H1 (cell line): ENCODE measurements around the gene OPN3. TPM values are rescaled to one million over a fixed set of nuclear protein-coding genes. Genes with fewer than 3 reads are reported as not detected.

Experiments used
- CTCF ChIA-PET: fragments of 300-600 bp; sonication (Branson Sonifier 250); formaldehyde crosslinking; loops from one replicate; lab custom pipeline; 2021; ENCODE audit not compliant: partially characterized antibody; lab: Charles Lee
- POLR2A ChIA-PET: fragments of 300-600 bp; sonication (Branson Sonifier 250); formaldehyde crosslinking; loops from one replicate; lab custom pipeline; 2021; ENCODE audit warnings: inconsistent platforms; ENCODE audit not compliant: partially characterized antibody; lab: Charles Lee
- DNase-seq, 2 experiments: peaks; one replicate each; pipeline versions ENCODE4 v3.0.0 to v3.0.0-alpha.2; 2010 to 2022; ENCODE audit warnings: low spot score in 2 of 2, low read depth in 1 of 2, mixed read lengths in 1 of 2
- FAIRE-seq: peaks from 2 replicates; lab custom pipeline; 2011; peaks lifted over from hg19 to GRCh38; lab: Jason Lieb, UNC
- H2AFZ ChIP-seq: 2 replicates; pipeline ENCODE4 v1.8.1; 2012; ENCODE audit warnings: low read length, inconsistent platforms
- H2AK5ac ChIP-seq: 2 replicates; pipeline ENCODE4 v1.6.1; 2013; ENCODE audit warnings: low read depth, low read length
- H2BK120ac ChIP-seq: replicated peaks from 2 replicates; pipeline ENCODE3; 2013; ENCODE audit warnings: low read depth, low read length, inconsistent platforms
- H2BK12ac ChIP-seq: 2 replicates; pipeline ENCODE4 v1.6.1; 2013; ENCODE audit warnings: low read depth, low read length
- H2BK15ac ChIP-seq: 2 replicates; pipeline ENCODE4 v1.6.1; 2013; ENCODE audit warnings: low read length
- H2BK20ac ChIP-seq: 2 replicates; pipeline ENCODE4 v1.6.1; 2013; ENCODE audit warnings: low read length
- H2BK5ac ChIP-seq: 2 replicates; pipeline ENCODE4 v1.6.1; 2013; ENCODE audit warnings: low read depth, low read length
- H3K14ac ChIP-seq: 2 replicates; pipeline ENCODE4 v1.6.1; 2013; ENCODE audit warnings: inconsistent platforms; ENCODE audit not compliant: insufficient read length
- H3K18ac ChIP-seq: 2 replicates; pipeline ENCODE4 v1.6.1; 2013; ENCODE audit warnings: low read length; ENCODE audit errors: extremely low read depth
- H3K23ac ChIP-seq: 2 replicates; pipeline ENCODE4 v1.6.1; 2013; ENCODE audit warnings: inconsistent platforms; ENCODE audit not compliant: insufficient read length
- H3K23me2 ChIP-seq: 2 replicates; pipeline ENCODE4 v1.6.1; 2013; ENCODE audit warnings: low read depth, low read length
- H3K27ac ChIP-seq: 2 replicates; pipeline ENCODE4 v1.6.1; 2011; ENCODE audit warnings: low read depth, low read length, inconsistent platforms
- H3K27me3 ChIP-seq, 4 experiments: replicated peaks in 1 of 4; 1 replicate in 1 of 4; 2 replicates in 3 of 4; pipeline versions ENCODE4 v1.6.1 to v1.8.1; 2011 to 2013; ENCODE audit warnings: low read length in 3 of 4, mild to moderate bottlenecking in 3 of 4, inconsistent platforms in 2 of 4, mixed read lengths in 2 of 4, moderate library complexity in 1 of 4; ENCODE audit not compliant: control insufficient read depth in 3 of 4, insufficient read depth in 3 of 4; ENCODE audit errors: extremely low read depth in 1 of 4
- H3K36me3 ChIP-seq, 4 experiments: 2 replicates each; pipeline versions ENCODE4 v1.6.1 to v1.8.1; 2011 to 2013; ENCODE audit warnings: mild to moderate bottlenecking in 4 of 4, low read length in 3 of 4, moderate library complexity in 2 of 4, control low read depth in 1 of 4, inconsistent platforms in 1 of 4; ENCODE audit not compliant: insufficient read depth in 4 of 4, control insufficient read depth in 2 of 4
- H3K4ac ChIP-seq: replicated peaks from 2 replicates; pipeline ENCODE3; 2013; ENCODE audit warnings: low read length, low read depth, mixed read lengths, inconsistent platforms; ENCODE audit not compliant: insufficient read length
- H3K4me1 ChIP-seq, 4 experiments: replicated peaks in 1 of 4; 1 replicate in 1 of 4; 2 replicates in 3 of 4; pipeline versions ENCODE4 v1.6.1 to v1.8.1; 2011 to 2013; ENCODE audit warnings: low read length in 3 of 4, inconsistent platforms in 2 of 4, mixed read lengths in 1 of 4; ENCODE audit not compliant: insufficient read depth in 4 of 4, control insufficient read depth in 3 of 4
- H3K4me2 ChIP-seq, 2 experiments: 2 replicates each; pipeline versions ENCODE4 v1.6.1 to v1.8.1; 2011 to 2013; ENCODE audit warnings: low read depth in 2 of 2, low read length in 2 of 2, control low read depth in 1 of 2, inconsistent platforms in 1 of 2, mild to moderate bottlenecking in 1 of 2; ENCODE audit not compliant: insufficient read depth in 1 of 2
- H3K4me3 ChIP-seq, 4 experiments: fragments of 200-600, 300-600 bp in 1 of 4; sonication (generic), shearing (Covaris generic), sonication (Bioruptor Twin) in 1 of 4; 2 replicates each; pipeline versions ENCODE4 v1.5.1 to v1.8.1; 2011 to 2016; ENCODE audit warnings: low read length in 4 of 4, low read depth in 3 of 4, control low read depth in 2 of 4, inconsistent platforms in 2 of 4, mild to moderate bottlenecking in 2 of 4, mixed read lengths in 1 of 4, moderate library complexity in 1 of 4; ENCODE audit not compliant: insufficient read depth in 2 of 4; ENCODE audit errors: extremely low read depth in 1 of 4
- H3K56ac ChIP-seq: replicated peaks from 2 replicates; pipeline ENCODE3; 2013; ENCODE audit warnings: low read depth, mild to moderate bottlenecking, mixed read lengths, low read length, inconsistent platforms; ENCODE audit not compliant: insufficient read length
- H3K79me1 ChIP-seq: 2 replicates; pipeline ENCODE4 v1.6.1; 2013; ENCODE audit warnings: low read depth, low read length, control low read depth
- H3K79me2 ChIP-seq, 2 experiments: 2 replicates each; pipeline versions ENCODE4 v1.6.1 to v1.8.1; 2012 to 2013; ENCODE audit warnings: low read length in 2 of 2, mild to moderate bottlenecking in 2 of 2, inconsistent platforms in 1 of 2; ENCODE audit not compliant: insufficient read depth in 2 of 2, control insufficient read depth in 1 of 2
- H3K9ac ChIP-seq, 4 experiments: replicated peaks in 1 of 4; 1 replicate in 1 of 4; 2 replicates in 3 of 4; pipeline versions ENCODE4 v1.6.1 to v1.8.1; 2011 to 2013; ENCODE audit warnings: low read depth in 3 of 4, low read length in 3 of 4, control low read depth in 2 of 4, mild to moderate bottlenecking in 2 of 4, moderate library complexity in 2 of 4, inconsistent platforms in 1 of 4; ENCODE audit errors: extremely low read depth in 1 of 4
- H3K9me3 ChIP-seq, 2 experiments: 2 replicates each; pipeline versions ENCODE4 v1.6.1 to v1.8.1; 2012 to 2013; ENCODE audit warnings: mild to moderate bottlenecking in 2 of 2, moderate library complexity in 2 of 2, control low read depth in 1 of 2, inconsistent platforms in 1 of 2, low read depth in 1 of 2, low read length in 1 of 2, mixed read lengths in 1 of 2; ENCODE audit not compliant: insufficient read depth in 2 of 2
- H4K20me1 ChIP-seq, 2 experiments: replicated peaks in 1 of 2; 2 replicates each; pipeline versions ENCODE3 to v1.8.1; 2011 to 2013; ENCODE audit warnings: inconsistent platforms in 2 of 2, low read length in 2 of 2, mild to moderate bottlenecking in 1 of 2; ENCODE audit not compliant: insufficient read depth in 2 of 2, control insufficient read depth in 1 of 2
- H4K5ac ChIP-seq: 2 replicates; pipeline ENCODE4 v1.6.1; 2013; ENCODE audit warnings: low read length, low read depth, mixed read lengths, inconsistent platforms; ENCODE audit not compliant: insufficient read length
- H4K8ac ChIP-seq: 2 replicates; pipeline ENCODE4 v1.8.0; 2013; ENCODE audit warnings: mild to moderate bottlenecking, moderate library complexity, low read length, inconsistent platforms; ENCODE audit not compliant: insufficient read depth; ENCODE audit errors: extremely low read depth
- H4K91ac ChIP-seq: replicated peaks from 2 replicates; pipeline ENCODE3; 2013; ENCODE audit warnings: low read length, mixed read lengths, inconsistent platforms; ENCODE audit not compliant: insufficient read length
- CTCF ChIP-seq, 3 experiments: IDR thresholded peaks; 1 replicate in 2 of 3; 2 replicates in 1 of 3; pipeline versions ENCODE4 v1.5.1 to v1.6.1; 2011; ENCODE audit warnings: low read length in 3 of 3, mild to moderate bottlenecking in 3 of 3, inconsistent platforms in 2 of 3, low read depth in 1 of 3, moderate library complexity in 1 of 3; ENCODE audit not compliant: insufficient read depth in 1 of 3; ENCODE audit errors: control extremely low read depth in 1 of 3
- EGR1 ChIP-seq: IDR thresholded peaks from 2 replicates; pipeline ENCODE4 v1.6.1; 2011; ENCODE audit warnings: low read depth, low read length, borderline replicate concordance
- GABPA ChIP-seq: IDR thresholded peaks from 2 replicates; pipeline ENCODE4 v1.6.1; 2011; ENCODE audit warnings: mild to moderate bottlenecking, low read length, moderate library complexity, borderline replicate concordance; ENCODE audit not compliant: insufficient read depth
- JUN ChIP-seq: IDR thresholded peaks from 2 replicates; pipeline ENCODE4 v1.6.1; 2011; ENCODE audit warnings: low read depth, mild to moderate bottlenecking, improper control_type of control experiment, low read length
- KDM1A ChIP-seq: fragments of 200-600, 300-600 bp; sonication (generic); IDR thresholded peaks from 2 replicates; pipeline ENCODE4 v1.7.1; 2016; ENCODE audit warnings: mild to moderate bottlenecking, low read length, borderline replicate concordance
- NANOG ChIP-seq: IDR thresholded peaks from 2 replicates; pipeline ENCODE4 v1.6.1; 2011; ENCODE audit warnings: low read length, low read depth, mild to moderate bottlenecking, inconsistent platforms; ENCODE audit not compliant: insufficient read depth, poor library complexity, severe bottlenecking
- POLR2AphosphoS5 ChIP-seq: IDR thresholded peaks from 2 replicates; pipeline ENCODE4 v1.6.1; 2011; ENCODE audit warnings: low read depth, low read length
- RBBP5 ChIP-seq: IDR thresholded peaks from 2 replicates; pipeline ENCODE4 v1.7.1; 2012; ENCODE audit warnings: low read depth, mild to moderate bottlenecking, inconsistent platforms, low read length, moderate library complexity, borderline replicate concordance
- USF2 ChIP-seq: IDR thresholded peaks from 2 replicates; pipeline ENCODE4 v1.6.1; 2011; ENCODE audit warnings: low read length, improper control_type of control experiment
- ZNF274 ChIP-seq: IDR thresholded peaks from 2 replicates; pipeline ENCODE4 v1.7.0; 2012; ENCODE audit warnings: low read length, borderline replicate concordance; ENCODE audit errors: extremely low read depth
- WGBS, 2 experiments: shearing (Covaris generic) in 1 of 2; methylation state at CpG; one replicate each; pipeline versions ENCODE4 v1.1.6 to v1.1.7; 2013 to 2015; ENCODE audit warnings: low lambda C conversion rate in 2 of 2, mixed read lengths in 2 of 2, inconsistent platforms in 1 of 2, low coverage in 1 of 2, missing lambda C conversion rate in 1 of 2; ENCODE audit not compliant: insufficient replicate concordance in 2 of 2, insufficient coverage in 1 of 2, insufficient read length in 1 of 2; ENCODE audit errors: extremely low coverage in 1 of 2, missing lambda C conversion rate in 1 of 2; 5-methylcytosine and 5-hydroxymethylcytosine counted together
- polyA plus RNA-seq, 7 experiments: library from polyadenylated mRNA; depleted of rRNA in 3 of 7; stranded (reverse) in 5 of 7; unstranded in 2 of 7; fragments of >200 nt in 5 of 7; fragments of 200-250 nt in 2 of 7; gene quantifications; 1 replicate in 5 of 7; 2 replicates in 1 of 7; 4 replicates in 1 of 7; pipeline versions ENCODE4 v1.2.1 to v1.2.3, GENCODE V29; 2011 to 2013; ENCODE audit warnings: missing spikeins in 2 of 7, mixed read lengths in 2 of 7
- total RNA-seq: library from RNA; stranded (reverse); fragmentation: NEBNext Ultra II Directional; extraction: Animal tissue kit (Norgen Biotek cat#: 25700); gene quantifications from 2 replicates; pipeline ENCODE4 v1.2.1, GENCODE V29; 2021

The OPN3 gene
- total and polyA plus RNA-seq, 2 of the 8 experiments (the other 6 are each of a cell fraction or from before 2014, with no cell fraction given) = 8.8 to 19.4 TPM

GRCh38 chr1:241555526-241555925 lies 84.6 kb downstream of the OPN3 start:
- Histone ChIP-seq H3K4ac (no peak overlapping the region), H3K4me3 (no peak overlapping the region), H4K8ac (no peak overlapping the region), H3K18ac (no peak overlapping the region), H2BK15ac (no peak overlapping the region), H3K4me2 (no peak overlapping the region), H3K23me2 (no peaks in the 10 kb centered on the region), H3K79me2 (no peaks in the 10 kb centered on the region), H2AK5ac (no peak overlapping the region), H2AFZ (no peak overlapping the region), H2BK120ac (no peak overlapping the region), H3K14ac (no peak overlapping the region), H4K5ac (no peak overlapping the region), H2BK20ac (no peak overlapping the region), H3K27me3 (no peaks in the 10 kb centered on the region), H3K23ac (no peak overlapping the region), H2BK12ac (no peak overlapping the region), H3K79me1 (no peaks in the 10 kb centered on the region), H2BK5ac (no peak overlapping the region), H4K20me1 (no peaks in the 10 kb centered on the region), H3K9me3 (no peaks in the 10 kb centered on the region), H3K36me3 (no peaks in the 10 kb centered on the region), H3K4me1 (no peaks in the 10 kb centered on the region), H3K27ac (no peak overlapping the region), H3K9ac (no peak overlapping the region), H4K91ac (no peak overlapping the region), H3K56ac (no peak overlapping the region)
- FAIRE-seq = no peak
- DNase-seq = no peak
- WGBS, 2 experiments = 91% methylated on average over 3 of the region's 3 CpGs; no CpG with 5 or more reads in 1 of the 2 experiments
- TF ChIP-seq RBBP5 (no peak), USF2 (no peak), CTCF (IDR thresholded peaks at IDR 0.05; ENCODE audit: control extremely low read depth in 1 of 3, insufficient read depth in 1 of 3, low read depth in 1 of 3, low read length in 3 of 3) (no peak), EGR1 (no peak), GABPA (no peak), ZNF274 (no peak), JUN (no peak), POLR2AphosphoS5 (no peak), NANOG (no peak), KDM1A (no peak)
- CTCF ChIA-PET = interaction anchor here (0.7 to 1.0 kb wide), 2 partner anchors 42 to 1386 kb away, joined by 3 to 4 read pairs; no protein-coding TSS in a partner anchor
- POLR2A ChIA-PET = no interaction called here
